Activated T-cell treated with anti-CD3 and anti-CD28 coated beads, Interleukin-2, amount 50 U/mL, for 72 hours (primary cell): ENCODE measurements around the gene CDH10. TPM values are rescaled to one million over a fixed set of nuclear protein-coding genes. Genes with fewer than 3 reads are reported as not detected.

ENCODE experiments used
- ATAC-seq, 2 donors: fragments of 150-1000 bp; cut with Tn5 transposase; replicated peaks in 1 of 2; 2 replicates each; pipeline ENCODE4 v1.10.0; 2021; ENCODE audit warnings: moderate library complexity in 2 of 2, mild to moderate bottlenecking in 1 of 2
- DNase-seq, 2 donors: peaks; one replicate each; pipeline ENCODE4 v3.0.0; 2021 to 2022; ENCODE audit warnings: mixed read lengths in 1 of 2
- H3K27ac Mint-ChIP-seq: one replicate; pipeline ENCODE4 v1.8.0; 2022; ENCODE audit warnings: mild to moderate bottlenecking, moderate library complexity, mixed read lengths
- H3K27me3 Mint-ChIP-seq: one replicate; pipeline ENCODE4 v1.8.0; 2022; ENCODE audit warnings: low read depth, mixed read lengths
- H3K36me3 Mint-ChIP-seq, 2 donors: one replicate each; pipeline ENCODE4 v1.8.0; 2022; ENCODE audit warnings: mixed read lengths in 2 of 2, mild to moderate bottlenecking in 1 of 2; ENCODE audit not compliant: insufficient read depth in 2 of 2
- H3K4me1 Mint-ChIP-seq: one replicate; pipeline ENCODE4 v1.8.0; 2022; ENCODE audit warnings: low read depth, mixed read lengths
- H3K4me3 Mint-ChIP-seq, 2 donors: one replicate each; pipeline ENCODE4 v1.8.0; 2022; ENCODE audit warnings: mild to moderate bottlenecking in 2 of 2, mixed read lengths in 2 of 2, moderate library complexity in 2 of 2
- H3K9me3 Mint-ChIP-seq, 2 donors: one replicate each; pipeline ENCODE4 v1.8.0; 2022; ENCODE audit warnings: mixed read lengths in 2 of 2
- total RNA-seq, 2 donors: library from RNA; stranded (reverse); gene quantifications; one replicate each; pipeline ENCODE4 v1.2.3, GENCODE V29; 2022

Gene CDH10
- not detected for total RNA-seq

GRCh38 chr5:24644761-24645160, at the start of gene CDH10:
Gene CDH10 (minus strand): TSS chr5:24644978. CDS start chr5:24593490, 51,488 bp downstream.
- ATAC-seq: no peak
- Mint-ChIP-seq H3K27ac (no peak within 1 kb of the TSS), H3K27me3 (no peaks in the 10 kb centered on the region), H3K4me3 (no peak within 1 kb of the TSS), H3K4me1 (no peaks in the 10 kb centered on the region), H3K36me3 (no peaks in the 10 kb centered on the region), H3K9me3 (peaks cover under 1 to 3% of the 10 kb centered on the region in 2 donors)
- DNase-seq: no peak

- ATAC-seq (no peak), DNase-seq (no peak)
- Mint-ChIP-seq H3K4me3 (no peak overlapping the region), H3K4me1 (no peaks in the 10 kb centered on the region), H3K36me3 (peaks cover 0 to 3% of the 10 kb centered on the region in 2 donors), H3K9me3 (peaks cover 18% of the 10 kb centered on the region in 2 donors), H3K27ac (no peak overlapping the region), H3K27me3 (no peaks in the 10 kb centered on the region)
These were observed 48.8 kb upstream of the CDH10 start for GRCh38 chr5:24693609-24694008.

- Mint-ChIP-seq H3K4me1 (no peaks in the 10 kb centered on the region), H3K27me3 (no peaks in the 10 kb centered on the region), H3K4me3 (no peak overlapping the region), H3K9me3 (peaks cover 16 to 19% of the 10 kb centered on the region in 2 donors), H3K27ac (no peak overlapping the region), H3K36me3 (peaks cover 0 to 3% of the 10 kb centered on the region in 2 donors)
- DNase-seq: no peak
- ATAC-seq: no peak
These were observed 46.3 kb upstream of the CDH10 start for GRCh38 chr5:24691074-24691473.

GRCh38 chr5:24681106-24681505, 36.3 kb upstream of the CDH10 start:
- Mint-ChIP-seq H3K27ac (no peak overlapping the region), H3K36me3 (peaks cover 0 to 2% of the 10 kb centered on the region in 2 donors)

GRCh38 chr5:24668050-24668449, 23.3 kb upstream of the CDH10 start:
- ATAC-seq (no peak), DNase-seq (no peak)
- peaks cover 11 to 18% of the 10 kb centered on the region in 2 donors for H3K9me3 Mint-ChIP-seq
- H3K4me3 Mint-ChIP-seq: no peak overlapping the region
- no peaks in the 10 kb centered on the region for H3K4me1 Mint-ChIP-seq
- no peak overlapping the region for H3K27ac Mint-ChIP-seq
- no peaks in the 10 kb centered on the region for H3K27me3 Mint-ChIP-seq
- H3K36me3 Mint-ChIP-seq: no peaks in the 10 kb centered on the region

More at GRCh38 chr5:24681106-24681505, 36.3 kb upstream of the CDH10 start:
- Mint-ChIP-seq H3K27me3 (no peaks in the 10 kb centered on the region), H3K4me1 (no peaks in the 10 kb centered on the region), H3K4me3 (no peak overlapping the region), H3K9me3 (peaks cover 2 to 4% of the 10 kb centered on the region in 2 donors)
- ATAC-seq: no peak
- DNase-seq: no peak

- ATAC-seq (no peak), DNase-seq (no peak)
- peaks cover 2 to 5% of the 10 kb centered on the region in 2 donors for H3K9me3 Mint-ChIP-seq
These were observed 4.8 kb upstream of the CDH10 start for GRCh38 chr5:24649531-24649930.

GRCh38 chr5:24646915-24647314, 2.1 kb upstream of the CDH10 start:
- ATAC-seq: no peak
- Mint-ChIP-seq H3K4me3 (no peak overlapping the region), H3K27me3 (no peaks in the 10 kb centered on the region), H3K9me3 (peaks cover 2 to 3% of the 10 kb centered on the region in 2 donors), H3K4me1 (no peaks in the 10 kb centered on the region), H3K27ac (no peak overlapping the region), H3K36me3 (no peaks in the 10 kb centered on the region)
- DNase-seq: no peak

More at GRCh38 chr5:24649531-24649930, 4.8 kb upstream of the CDH10 start:
- H3K4me1 Mint-ChIP-seq: no peaks in the 10 kb centered on the region
- H3K36me3 Mint-ChIP-seq: no peaks in the 10 kb centered on the region
- H3K4me3 Mint-ChIP-seq: no peak overlapping the region
- H3K27me3 Mint-ChIP-seq: no peaks in the 10 kb centered on the region
- H3K27ac Mint-ChIP-seq: no peak overlapping the region

- ATAC-seq (no peak), DNase-seq (no peak)
- H3K27me3 Mint-ChIP-seq: no peaks in the 10 kb centered on the region
- H3K27ac Mint-ChIP-seq: no peak overlapping the region
- no peaks in the 10 kb centered on the region for H3K4me1 Mint-ChIP-seq
- H3K9me3 Mint-ChIP-seq: peaks cover 2 to 3% of the 10 kb centered on the region in 2 donors
- no peaks in the 10 kb centered on the region for H3K36me3 Mint-ChIP-seq
- no peak overlapping the region for H3K4me3 Mint-ChIP-seq
These were observed 705 bp upstream of the CDH10 start for GRCh38 chr5:24645483-24645882.

- H3K27ac Mint-ChIP-seq: no peak overlapping the region
- H3K4me3 Mint-ChIP-seq: no peak overlapping the region
- ATAC-seq (no peak), DNase-seq (no peak)
- H3K27me3 Mint-ChIP-seq: no peaks in the 10 kb centered on the region
- H3K9me3 Mint-ChIP-seq: peaks cover 0 to 2% of the 10 kb centered on the region in 2 donors
- no peaks in the 10 kb centered on the region for H3K4me1 Mint-ChIP-seq
- no peaks in the 10 kb centered on the region for H3K36me3 Mint-ChIP-seq
These were observed 898 bp downstream of the CDH10 start for GRCh38 chr5:24643880-24644279.

- Mint-ChIP-seq H3K4me1 (no peaks in the 10 kb centered on the region), H3K9me3 (peaks cover 0 to 2% of the 10 kb centered on the region in 2 donors), H3K27me3 (no peaks in the 10 kb centered on the region), H3K27ac (no peak overlapping the region), H3K36me3 (no peaks in the 10 kb centered on the region), H3K4me3 (no peak overlapping the region)
- DNase-seq: no peak
- no peak for ATAC-seq
These were observed 1.6 kb downstream of the CDH10 start for GRCh38 chr5:24643156-24643555.

GRCh38 chr5:24642022-24642421, 2.8 kb downstream of the CDH10 start:
- no peaks in the 10 kb centered on the region for H3K27me3 Mint-ChIP-seq
- no peak for DNase-seq

GRCh38 chr5:24635209-24635608, 9.6 kb downstream of the CDH10 start:
- H3K27ac Mint-ChIP-seq: no peak overlapping the region
- peaks cover 0 to 2% of the 10 kb centered on the region in 2 donors for H3K9me3 Mint-ChIP-seq
- no peaks in the 10 kb centered on the region for H3K4me1 Mint-ChIP-seq
- ATAC-seq (no peak), DNase-seq (no peak)
- H3K36me3 Mint-ChIP-seq: no peaks in the 10 kb centered on the region
- no peaks in the 10 kb centered on the region for H3K27me3 Mint-ChIP-seq
- H3K4me3 Mint-ChIP-seq: no peak overlapping the region

More at GRCh38 chr5:24642022-24642421, 2.8 kb downstream of the CDH10 start:
- H3K4me1 Mint-ChIP-seq: no peaks in the 10 kb centered on the region
- ATAC-seq: no peak
- no peak overlapping the region for H3K27ac Mint-ChIP-seq
- H3K4me3 Mint-ChIP-seq: no peak overlapping the region
- peaks cover 0 to 2% of the 10 kb centered on the region in 2 donors for H3K9me3 Mint-ChIP-seq
- H3K36me3 Mint-ChIP-seq: no peaks in the 10 kb centered on the region

GRCh38 chr5:24633715-24634325, 11.0 kb downstream of the CDH10 start:
- no peak for DNase-seq
- Mint-ChIP-seq H3K4me3 (no peak overlapping the region), H3K4me1 (no peaks in the 10 kb centered on the region), H3K27ac (no peak overlapping the region), H3K36me3 (no peaks in the 10 kb centered on the region), H3K27me3 (no peaks in the 10 kb centered on the region), H3K9me3 (no peaks in the 10 kb centered on the region)
- no peak for ATAC-seq

GRCh38 chr5:24632353-24632752, 12.4 kb downstream of the CDH10 start:
- Mint-ChIP-seq H3K27me3 (no peaks in the 10 kb centered on the region), H3K9me3 (peaks cover 0 to 2% of the 10 kb centered on the region in 2 donors), H3K4me3 (no peak overlapping the region), H3K36me3 (no peaks in the 10 kb centered on the region), H3K4me1 (no peaks in the 10 kb centered on the region), H3K27ac (no peak overlapping the region)
- ATAC-seq (no peak), DNase-seq (no peak)
